Gastroesophageal sphincter (tissue), 3 donors: ENCODE measurements around the gene ZDHHC3.

ENCODE experiments used
- POLR2AphosphoS5 ChIP-seq: sonication (generic); formaldehyde crosslinking; IDR thresholded peaks from one replicate; pipeline ENCODE4 v1.6.1; 2017; ENCODE audit warnings: antibody characterized with exemption
- TF ChIP-seq, protein P1 (sequence below), 4 experiments: fragments of 200-600 bp in 2 of 4; fragments of 450-650 bp in 2 of 4; sonication (generic) in 1 of 4; IDR thresholded peaks; one replicate each; pipeline ENCODE4 v1.5.1; 2017 to 2019; ENCODE audit warnings: antibody characterized with exemption in 4 of 4, mild to moderate bottlenecking in 2 of 4, moderate library complexity in 2 of 4

DNA sequence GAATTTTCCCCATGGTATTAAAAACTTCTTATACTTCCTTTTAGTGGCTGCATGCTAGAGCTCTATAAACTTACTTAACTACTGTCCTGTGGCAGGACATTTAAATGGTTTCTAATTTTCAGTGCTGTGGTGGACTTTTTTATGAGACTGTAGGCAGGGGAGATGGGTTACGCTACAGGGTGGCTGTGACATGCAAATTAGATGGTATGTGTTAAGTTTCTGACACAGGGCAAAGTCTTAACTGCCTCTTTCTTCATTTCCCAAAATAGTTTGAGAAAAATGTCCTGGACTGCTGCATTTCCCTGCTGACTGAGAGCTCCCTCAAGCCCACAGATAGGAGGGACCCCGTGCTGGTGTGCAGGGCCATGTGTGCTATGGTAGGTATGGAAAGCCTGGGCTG, 79.5 kb downstream of the ZDHHC3 start:
- TF ChIP-seq, protein P1, sequence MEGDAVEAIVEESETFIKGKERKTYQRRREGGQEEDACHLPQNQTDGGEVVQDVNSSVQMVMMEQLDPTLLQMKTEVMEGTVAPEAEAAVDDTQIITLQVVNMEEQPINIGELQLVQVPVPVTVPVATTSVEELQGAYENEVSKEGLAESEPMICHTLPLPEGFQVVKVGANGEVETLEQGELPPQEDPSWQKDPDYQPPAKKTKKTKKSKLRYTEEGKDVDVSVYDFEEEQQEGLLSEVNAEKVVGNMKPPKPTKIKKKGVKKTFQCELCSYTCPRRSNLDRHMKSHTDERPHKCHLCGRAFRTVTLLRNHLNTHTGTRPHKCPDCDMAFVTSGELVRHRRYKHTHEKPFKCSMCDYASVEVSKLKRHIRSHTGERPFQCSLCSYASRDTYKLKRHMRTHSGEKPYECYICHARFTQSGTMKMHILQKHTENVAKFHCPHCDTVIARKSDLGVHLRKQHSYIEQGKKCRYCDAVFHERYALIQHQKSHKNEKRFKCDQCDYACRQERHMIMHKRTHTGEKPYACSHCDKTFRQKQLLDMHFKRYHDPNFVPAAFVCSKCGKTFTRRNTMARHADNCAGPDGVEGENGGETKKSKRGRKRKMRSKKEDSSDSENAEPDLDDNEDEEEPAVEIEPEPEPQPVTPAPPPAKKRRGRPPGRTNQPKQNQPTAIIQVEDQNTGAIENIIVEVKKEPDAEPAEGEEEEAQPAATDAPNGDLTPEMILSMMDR (IDR thresholded peaks at IDR 0.05), result no peak
- no peak for TF ChIP-seq POLR2AphosphoS5
